ENCODE data around the gene ARFRP1.

DNA sequence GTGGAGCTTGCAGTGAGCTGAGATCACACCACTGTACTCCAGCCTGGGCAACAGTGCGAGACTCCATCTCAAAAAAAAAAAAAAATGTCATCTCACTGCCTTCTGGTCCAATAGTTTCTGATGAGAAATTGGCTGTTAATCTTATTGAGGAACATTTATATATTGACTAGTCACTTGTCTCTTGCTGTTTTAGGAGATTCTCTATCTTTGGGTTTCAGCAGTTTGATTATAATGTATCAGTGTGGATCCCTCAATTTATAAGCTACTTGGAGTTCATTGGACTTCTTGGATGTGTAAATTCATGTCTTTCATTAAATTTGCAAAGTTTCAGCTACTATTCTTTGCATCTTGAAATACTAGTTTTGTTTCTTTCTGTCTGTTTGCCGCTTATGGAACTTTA, 11.2 kb upstream of the ARFRP1 start:
- TF ChIP-seq EZH2phosphoT487 (IDR thresholded peaks at IDR 0.05; ENCODE audit: borderline replicate concordance, low read length) (no peak), EZH2 (IDR thresholded peaks at IDR 0.05; ENCODE audit: low read length, unreplicated experiment) (no peak)
- TF ChIP-seq, protein P1, sequence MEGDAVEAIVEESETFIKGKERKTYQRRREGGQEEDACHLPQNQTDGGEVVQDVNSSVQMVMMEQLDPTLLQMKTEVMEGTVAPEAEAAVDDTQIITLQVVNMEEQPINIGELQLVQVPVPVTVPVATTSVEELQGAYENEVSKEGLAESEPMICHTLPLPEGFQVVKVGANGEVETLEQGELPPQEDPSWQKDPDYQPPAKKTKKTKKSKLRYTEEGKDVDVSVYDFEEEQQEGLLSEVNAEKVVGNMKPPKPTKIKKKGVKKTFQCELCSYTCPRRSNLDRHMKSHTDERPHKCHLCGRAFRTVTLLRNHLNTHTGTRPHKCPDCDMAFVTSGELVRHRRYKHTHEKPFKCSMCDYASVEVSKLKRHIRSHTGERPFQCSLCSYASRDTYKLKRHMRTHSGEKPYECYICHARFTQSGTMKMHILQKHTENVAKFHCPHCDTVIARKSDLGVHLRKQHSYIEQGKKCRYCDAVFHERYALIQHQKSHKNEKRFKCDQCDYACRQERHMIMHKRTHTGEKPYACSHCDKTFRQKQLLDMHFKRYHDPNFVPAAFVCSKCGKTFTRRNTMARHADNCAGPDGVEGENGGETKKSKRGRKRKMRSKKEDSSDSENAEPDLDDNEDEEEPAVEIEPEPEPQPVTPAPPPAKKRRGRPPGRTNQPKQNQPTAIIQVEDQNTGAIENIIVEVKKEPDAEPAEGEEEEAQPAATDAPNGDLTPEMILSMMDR (conservative IDR thresholded peaks at IDR 0.05; ENCODE audit: low read depth, low read length) = no peak

Data from PC-3 (cell line).